Measurements from ENCODE around the gene DDX51.

The DDX51 gene

GRCh38 chr12:132116709-132117557 is 27.2 kb downstream of the DDX51 start:
- DNase-seq (ENCODE audit: insufficient read length, low spot score) (no peak), FAIRE-seq (no peak)
- no peak for TF ChIP-seq CTCF (IDR thresholded peaks at IDR 0.05; ENCODE audit: insufficient read depth, missing control alignments)

DNA sequence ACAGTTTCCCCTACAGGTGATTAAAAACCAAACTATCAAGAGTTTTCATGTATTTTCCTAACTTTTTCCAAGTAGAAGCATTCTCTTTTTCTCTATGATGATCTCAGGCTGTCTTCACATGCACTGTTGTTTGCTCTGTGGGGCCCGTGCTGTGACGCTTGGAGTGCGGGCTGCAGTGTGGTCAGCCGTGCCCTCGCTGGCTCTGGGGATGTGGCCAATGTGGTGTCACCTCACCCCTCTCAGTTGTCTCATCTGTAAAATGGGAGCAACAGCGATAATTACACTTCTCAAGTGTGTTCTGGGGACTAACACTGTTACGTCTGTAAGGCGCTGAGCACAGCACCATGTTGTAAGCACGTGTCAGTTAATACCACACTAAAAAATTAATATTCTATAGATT is 28.6 kb downstream of the DDX51 start:
- no peak for FAIRE-seq
- no peak for TF ChIP-seq CTCF (IDR thresholded peaks at IDR 0.05; ENCODE audit: insufficient read depth, missing control alignments)
- no peak for DNase-seq (ENCODE audit: insufficient read length, low spot score)

DNA sequence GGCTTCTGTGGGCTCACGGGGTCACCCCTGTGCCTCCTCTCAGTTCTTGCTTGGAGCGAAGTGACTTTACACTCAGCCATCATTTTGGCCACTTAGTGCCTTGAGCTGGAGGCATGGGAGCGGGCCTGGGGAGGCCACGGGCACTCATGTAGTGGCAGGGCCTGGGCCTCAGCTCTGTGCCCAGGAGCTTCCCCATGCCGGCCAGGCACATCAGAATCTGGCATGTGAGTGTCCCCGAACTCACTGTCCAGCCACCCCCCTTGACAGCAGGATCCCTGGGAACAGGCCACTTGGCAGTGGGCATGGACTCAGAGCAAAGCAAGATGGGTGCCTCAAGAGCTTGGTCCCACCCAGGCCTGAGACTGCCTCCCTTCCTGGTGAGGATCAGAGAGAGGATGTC is 29.5 kb downstream of the DDX51 start:
- no peak for FAIRE-seq
- DNase-seq (ENCODE audit: insufficient read length, low spot score), result no peak
- no peak for TF ChIP-seq CTCF (IDR thresholded peaks at IDR 0.05; ENCODE audit: insufficient read depth, missing control alignments)

GRCh38 chr12:132111654-132112304 is 32.3 kb downstream of the DDX51 start:
- FAIRE-seq, result no peak
- DNase-seq (ENCODE audit: insufficient read length, low spot score), result no peak
- TF ChIP-seq CTCF (IDR thresholded peaks at IDR 0.05; ENCODE audit: insufficient read depth, missing control alignments), result no peak

DNA sequence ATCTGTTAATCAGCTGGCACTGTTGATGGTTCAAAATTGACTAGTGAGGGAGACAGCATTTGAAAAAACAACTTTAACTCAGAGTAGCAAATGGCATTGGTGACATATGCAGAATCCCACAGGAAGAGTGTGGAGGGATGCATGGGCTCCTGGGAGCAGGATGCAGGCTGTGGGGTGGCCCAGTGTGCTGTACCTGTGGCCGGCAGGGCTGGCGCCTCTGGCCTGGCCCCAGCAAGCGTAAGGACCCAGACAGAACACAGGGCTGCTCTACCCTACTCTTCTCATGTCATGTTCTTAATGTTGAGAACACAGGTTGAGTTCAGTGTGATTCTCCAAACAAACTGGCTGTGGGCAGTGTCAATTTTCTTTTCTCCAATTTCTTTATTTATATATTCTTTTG is 33.4 kb downstream of the DDX51 start:
- DNase-seq (ENCODE audit: insufficient read length, low spot score), result no peak

GRCh38 chr12:132109741-132110140 is 34.4 kb downstream of the DDX51 start:
- FAIRE-seq, result no peak
- TF ChIP-seq CTCF (IDR thresholded peaks at IDR 0.05; ENCODE audit: insufficient read depth, missing control alignments), result no peak
- no peak for DNase-seq (ENCODE audit: insufficient read length, low spot score)

More for the DNA sequence above, 33.4 kb downstream of the DDX51 start:
- no peak for TF ChIP-seq CTCF (IDR thresholded peaks at IDR 0.05; ENCODE audit: insufficient read depth, missing control alignments)
- FAIRE-seq, result no peak

All from D721Med (cell line).